GM23248 (cell line): ENCODE data around the gene XYLB.

Source experiments
- EZH2 ChIP-seq: fragments of 200-600 bp; sonication (generic); IDR thresholded peaks from 2 replicates; pipeline ENCODE4 v1.6.1; 2018; ENCODE audit warnings: antibody characterized with exemption, mild to moderate bottlenecking; ENCODE audit not compliant: insufficient read depth, poor library complexity, severe bottlenecking
- EZH2phosphoT487 ChIP-seq: fragments of 200-600 bp; sonication (generic); IDR thresholded peaks from 2 replicates; pipeline ENCODE4 v1.6.1; 2018; ENCODE audit warnings: antibody characterized with exemption, moderate library complexity, mild to moderate bottlenecking, low read depth; ENCODE audit not compliant: insufficient read depth

- TF ChIP-seq EZH2 (no peak), EZH2phosphoT487 (no peak)
Measured at GRCh38 chr3:38335263-38335662, 11.3 kb upstream of the XYLB start.
